Caco-2 (cell line): ENCODE data around the gene FRMD3. TPM values are rescaled to one million over a fixed set of nuclear protein-coding genes. Genes with fewer than 3 reads are reported as not detected.

Source experiments
- BruUV-seq: library from RNA; stranded (reverse); fragments of 400-500 nt; replicated peaks from 2 replicates; lab custom pipeline; 2021; lab: Mats Ljungman, UMichigan
- CTCF ChIA-PET: fragments of 300-600 bp; sonication (Branson Sonifier 250); formaldehyde crosslinking; loops from one replicate; lab custom pipeline; 2022; ENCODE audit warnings: antibody characterized with exemption; lab: Charles Lee
- POLR2A ChIA-PET: fragments of 300-600 bp; sonication (Branson Sonifier 250); formaldehyde crosslinking; loops from one replicate; lab custom pipeline; 2022; ENCODE audit warnings: antibody characterized with exemption; lab: Charles Lee
- DNase-seq, 2 experiments: peaks; one replicate each; pipeline versions ENCODE4 v3.0.0 to v3.0.0-alpha.2; 2020 to 2022
- H3K27me3 ChIP-seq: replicated peaks from 2 replicates; pipeline ENCODE4 v1.6.0; 2011; ENCODE audit warnings: low read length; ENCODE audit not compliant: control insufficient read depth, insufficient read depth
- H3K36me3 ChIP-seq: 2 replicates; pipeline ENCODE4 v1.5.1; 2011; ENCODE audit warnings: low read length; ENCODE audit not compliant: control insufficient read depth, insufficient read depth
- H3K4me1 ChIP-seq: fragments of 250-450 bp; sonication (Bioruptor Pico); 2 replicates; pipeline ENCODE4 v1.5.1; 2020; ENCODE audit warnings: mild to moderate bottlenecking
- H3K4me3 ChIP-seq: 2 replicates; pipeline ENCODE4 v1.5.1; 2011; ENCODE audit warnings: low read depth, mild to moderate bottlenecking, control low read depth, low read length
- H3K9me3 ChIP-seq: fragments of 250-450 bp; sonication (Bioruptor Pico); 2 replicates; pipeline ENCODE4 v1.5.1; 2020; ENCODE audit warnings: mild to moderate bottlenecking, moderate library complexity
- H3K27ac Mint-ChIP-seq: one replicate; pipeline ENCODE4 v1.8.0; 2022; ENCODE audit warnings: mixed read lengths; ENCODE audit not compliant: unreplicated experiment
- H3K27me3 Mint-ChIP-seq: one replicate; pipeline ENCODE4 v1.8.0; 2022; ENCODE audit warnings: mixed read lengths; ENCODE audit not compliant: insufficient read depth, unreplicated experiment
- H3K36me3 Mint-ChIP-seq: one replicate; pipeline ENCODE4 v1.8.0; 2022; ENCODE audit warnings: mild to moderate bottlenecking, mixed read lengths; ENCODE audit not compliant: insufficient read depth, unreplicated experiment
- H3K4me1 Mint-ChIP-seq: one replicate; pipeline ENCODE4 v1.8.0; 2022; ENCODE audit warnings: low read depth, mixed read lengths; ENCODE audit not compliant: unreplicated experiment
- H3K4me3 Mint-ChIP-seq: one replicate; pipeline ENCODE4 v1.8.0; 2022; ENCODE audit warnings: mild to moderate bottlenecking, moderate library complexity, mixed read lengths; ENCODE audit not compliant: unreplicated experiment
- H3K9me3 Mint-ChIP-seq: one replicate; pipeline ENCODE4 v1.8.0; 2022; ENCODE audit warnings: mixed read lengths; ENCODE audit not compliant: unreplicated experiment
- CTCF ChIP-seq, 2 experiments: fragments of 200-600 bp in 1 of 2; IDR thresholded peaks; 1 replicate in 1 of 2; 2 replicates in 1 of 2; pipeline versions ENCODE4 v1.5.1 to v1.8.0; 2011 to 2022; ENCODE audit warnings: antibody characterized with exemption in 1 of 2, control low read depth in 1 of 2, inconsistent platforms in 1 of 2, low read depth in 1 of 2, low read length in 1 of 2, mild to moderate bottlenecking in 1 of 2, moderate library complexity in 1 of 2; ENCODE audit not compliant: insufficient read depth in 1 of 2, severe bottlenecking in 1 of 2, unreplicated experiment in 1 of 2
- intact Hi-C: fragments of 100-400 bp; cut with micrococcal nuclease; formaldehyde crosslinking; loops from one replicate; pipeline ENCODE4 v1.10.0; 2022; ENCODE audit not compliant: unreplicated experiment
- total RNA-seq: library from RNA; stranded (reverse); gene quantifications from 2 replicates; pipeline ENCODE4 v1.2.3, GENCODE V29; 2022

The FRMD3 gene
- total RNA-seq, 1 experiment from 2014 or later = not detected

GRCh38 chr9:83582029-83582428 lies 43.8 kb upstream of the FRMD3 start:
- Histone ChIP-seq H3K9me3 (no peaks in the 10 kb centered on the region), H3K27me3 (no peaks in the 10 kb centered on the region), H3K36me3 (no peaks in the 10 kb centered on the region), H3K4me3 (no peak overlapping the region), H3K4me1 (no peaks in the 10 kb centered on the region)
- H3K27me3 Mint-ChIP-seq = no peaks in the 10 kb centered on the region
- no peaks in the 10 kb centered on the region for H3K4me1 Mint-ChIP-seq
- no peaks in the 10 kb centered on the region for H3K9me3 Mint-ChIP-seq
- no peak for TF ChIP-seq CTCF (IDR thresholded peaks at IDR 0.05; ENCODE audit: insufficient read depth in 1 of 2, low read depth in 1 of 2, low read length in 1 of 2, severe bottlenecking in 1 of 2, unreplicated experiment in 1 of 2)
- CTCF ChIA-PET = no interaction called here
- no peak overlapping the region for H3K27ac Mint-ChIP-seq
- POLR2A ChIA-PET = no interaction called here
- intact Hi-C loops = no loop called here
- H3K4me3 Mint-ChIP-seq = no peak overlapping the region
- H3K36me3 Mint-ChIP-seq = no peaks in the 10 kb centered on the region
- no TSS peak for BruUV-seq
- DNase-seq = no peak

GRCh38 chr9:83574482-83574881 lies 36.3 kb upstream of the FRMD3 start:
- TF ChIP-seq CTCF (IDR thresholded peaks at IDR 0.05; ENCODE audit: insufficient read depth in 1 of 2, low read depth in 1 of 2, low read length in 1 of 2, severe bottlenecking in 1 of 2, unreplicated experiment in 1 of 2) = no peak
- Mint-ChIP-seq H3K4me1 (no peaks in the 10 kb centered on the region), H3K4me3 (no peak overlapping the region), H3K27me3 (no peaks in the 10 kb centered on the region), H3K27ac (no peak overlapping the region), H3K36me3 (no peaks in the 10 kb centered on the region), H3K9me3 (no peaks in the 10 kb centered on the region)
- no peaks in the 10 kb centered on the region for H3K9me3 ChIP-seq
- ChIA-PET CTCF (no interaction called here), POLR2A (no interaction called here)
- H3K36me3 ChIP-seq = no peaks in the 10 kb centered on the region
- no peaks in the 10 kb centered on the region for H3K4me1 ChIP-seq
- no peak for DNase-seq
- BruUV-seq = no TSS peak
- intact Hi-C loops = no loop called here
- H3K27me3 ChIP-seq = no peaks in the 10 kb centered on the region
- H3K4me3 ChIP-seq = no peak overlapping the region

- Mint-ChIP-seq H3K36me3 (no peaks in the 10 kb centered on the region), H3K9me3 (no peaks in the 10 kb centered on the region), H3K27me3 (no peaks in the 10 kb centered on the region), H3K4me1 (no peaks in the 10 kb centered on the region), H3K27ac (no peak overlapping the region), H3K4me3 (no peak overlapping the region)
- BruUV-seq = no TSS peak
- TF ChIP-seq CTCF (IDR thresholded peaks at IDR 0.05; ENCODE audit: insufficient read depth in 1 of 2, low read depth in 1 of 2, low read length in 1 of 2, severe bottlenecking in 1 of 2, unreplicated experiment in 1 of 2) = no peak
- ChIA-PET POLR2A (no interaction called here), CTCF (no interaction called here)
- intact Hi-C loops = no loop called here
- H3K4me3 ChIP-seq = no peak overlapping the region
- no peaks in the 10 kb centered on the region for H3K36me3 ChIP-seq
- no peak for DNase-seq
- no peaks in the 10 kb centered on the region for H3K9me3 ChIP-seq
- no peaks in the 10 kb centered on the region for H3K27me3 ChIP-seq
- H3K4me1 ChIP-seq = no peaks in the 10 kb centered on the region
These were observed 34.3 kb upstream of the FRMD3 start for GRCh38 chr9:83572524-83572923.
